ENCODE measurements around the gene MOCS1. TPM values are rescaled to one million over a fixed set of nuclear protein-coding genes. Genes with fewer than 3 reads are reported as not detected.

MOCS1 gene
- polyA plus RNA-seq, 1 of the 3 experiments (the other 2 are of a cell fraction) = 4.2 TPM

GRCh38 chr6:39899554-39900295, 34.5 kb downstream of the MOCS1 start:
- no peaks in the 10 kb centered on the region for H3K36me3 ChIP-seq (replicated peaks in 1 of 2; ENCODE audit: control insufficient read depth in 1 of 2, insufficient read depth in 2 of 2, low read length in 1 of 2)
- 57% methylated on average over 5 of the region's 10 CpGs for WGBS (ENCODE audit: low lambda C conversion rate)
- no peak overlapping the region for H3K4me3 ChIP-seq (ENCODE audit: low read depth in 2 of 2, low read length in 1 of 2)
- DNase-seq = no peak
- no peak overlapping the region for H3K27ac ChIP-seq (ENCODE audit: low read depth in 2 of 2, low read length in 1 of 2)
- no peaks in the 10 kb centered on the region for H3K4me1 ChIP-seq (ENCODE audit: control insufficient read depth in 1 of 2, insufficient read depth in 2 of 2, low read depth in 1 of 2, low read length in 1 of 2)
- no peaks in the 10 kb centered on the region for H3K79me2 ChIP-seq (ENCODE audit: insufficient read depth)
- H2AFZ ChIP-seq (ENCODE audit: low read depth) = no peak overlapping the region
- H3F3A ChIP-seq (replicated peaks; ENCODE audit: insufficient read depth) = no peaks in the 10 kb centered on the region
- H3K9me2 ChIP-seq = no peaks in the 10 kb centered on the region
- H3K9me3 ChIP-seq = no peaks in the 10 kb centered on the region
- H3K9ac ChIP-seq = no peak overlapping the region
- no peaks in the 10 kb centered on the region for H4K20me1 ChIP-seq (ENCODE audit: insufficient read depth)
- POLR2A ChIA-PET = no interaction called here
- CTCF ChIA-PET = interaction anchor here (1.2 kb wide), 1 partner anchor 522 kb away, joined by 3 read pairs; no protein-coding TSS in a partner anchor
- no peaks in the 10 kb centered on the region for H3K27me3 ChIP-seq (ENCODE audit: insufficient read depth)
- TF ChIP-seq MEF2A (IDR thresholded peaks at IDR 0.05; ENCODE audit: borderline replicate concordance, low read depth) = no peak
- no peak for TF ChIP-seq NFIC (IDR thresholded peaks at IDR 0.05; ENCODE audit: borderline replicate concordance)
- TF ChIP-seq FOSL2 (IDR thresholded peaks at IDR 0.05; ENCODE audit: borderline replicate concordance, low read depth) = no peak
- TF ChIP-seq TCF12 (IDR thresholded peaks at IDR 0.05) = no peak
- no peak for TF ChIP-seq IRF3 (IDR thresholded peaks at IDR 0.05; ENCODE audit: low read depth, low read length)
- no peak for TF ChIP-seq GATA2 (CRISPR knock-in tag; IDR thresholded peaks at IDR 0.05)
- H3K4me2 ChIP-seq = no peak overlapping the region

- ChIA-PET CTCF (interaction anchor here (0.8 kb wide), 1 partner anchor 521 kb away, joined by 3 read pairs; no protein-coding TSS in a partner anchor), POLR2A (no interaction called here)
- Histone ChIP-seq H3K9me2 (no peaks in the 10 kb centered on the region), H4K20me1 (ENCODE audit: insufficient read depth) (no peaks in the 10 kb centered on the region), H3K27me3 (ENCODE audit: insufficient read depth) (no peaks in the 10 kb centered on the region), H3K9me3 (no peaks in the 10 kb centered on the region), H3K27ac (ENCODE audit: low read depth in 2 of 2, low read length in 1 of 2) (no peak overlapping the region), H3F3A (replicated peaks; ENCODE audit: insufficient read depth) (no peaks in the 10 kb centered on the region), H3K9ac (no peak overlapping the region), H2AFZ (ENCODE audit: low read depth) (no peak overlapping the region), H3K36me3 (replicated peaks in 1 of 2; ENCODE audit: control insufficient read depth in 1 of 2, insufficient read depth in 2 of 2, low read length in 1 of 2) (no peaks in the 10 kb centered on the region), H3K4me2 (no peak overlapping the region), H3K4me1 (ENCODE audit: control insufficient read depth in 1 of 2, insufficient read depth in 2 of 2, low read depth in 1 of 2, low read length in 1 of 2) (no peaks in the 10 kb centered on the region), H3K79me2 (ENCODE audit: insufficient read depth) (no peaks in the 10 kb centered on the region), H3K4me3 (ENCODE audit: low read depth in 2 of 2, low read length in 1 of 2) (no peak overlapping the region)
- TF ChIP-seq TAF1 (IDR thresholded peaks at IDR 0.05; ENCODE audit: borderline replicate concordance, low read depth, low read length) (no peak), RXRA (IDR thresholded peaks at IDR 0.05; ENCODE audit: borderline replicate concordance, low read depth) (no peak), FOSL2 (IDR thresholded peaks at IDR 0.05; ENCODE audit: borderline replicate concordance, low read depth) (no peak)
- 39% methylated on average over 2 of the region's 4 CpGs for WGBS (ENCODE audit: low lambda C conversion rate)
- DNase-seq = no peak
Observed at GRCh38 chr6:39898625-39899024, 35.6 kb downstream of the MOCS1 start.

GRCh38 chr6:39897698-39898097, 36.6 kb downstream of the MOCS1 start:
- Histone ChIP-seq H3K4me3 (ENCODE audit: low read depth in 2 of 2, low read length in 1 of 2) (no peak overlapping the region), H3K27ac (ENCODE audit: low read depth in 2 of 2, low read length in 1 of 2) (no peak overlapping the region), H3K36me3 (replicated peaks in 1 of 2; ENCODE audit: control insufficient read depth in 1 of 2, insufficient read depth in 2 of 2, low read length in 1 of 2) (no peaks in the 10 kb centered on the region), H3K4me1 (ENCODE audit: control insufficient read depth in 1 of 2, insufficient read depth in 2 of 2, low read depth in 1 of 2, low read length in 1 of 2) (no peaks in the 10 kb centered on the region), H2AFZ (ENCODE audit: low read depth) (no peak overlapping the region), H3F3A (replicated peaks; ENCODE audit: insufficient read depth) (no peaks in the 10 kb centered on the region), H4K20me1 (ENCODE audit: insufficient read depth) (no peaks in the 10 kb centered on the region), H3K9me3 (no peaks in the 10 kb centered on the region), H3K4me2 (no peak overlapping the region), H3K9ac (no peak overlapping the region), H3K9me2 (no peaks in the 10 kb centered on the region), H3K27me3 (ENCODE audit: insufficient read depth) (no peaks in the 10 kb centered on the region), H3K79me2 (ENCODE audit: insufficient read depth) (no peaks in the 10 kb centered on the region)
- WGBS (ENCODE audit: low lambda C conversion rate) = 77% methylated on average over 3 of the region's 3 CpGs
- no peak for TF ChIP-seq GABPA (IDR thresholded peaks at IDR 0.05; ENCODE audit: low read depth)
- no peak for TF ChIP-seq POLR2AphosphoS5 (IDR thresholded peaks at IDR 0.05; ENCODE audit: low read depth, low read length)
- no peak for TF ChIP-seq CHD2 (IDR thresholded peaks at IDR 0.05; ENCODE audit: low read length, partially characterized antibody)
- POLR2A ChIA-PET = no interaction called here
- no peak for DNase-seq
- CTCF ChIA-PET = interaction anchor here (7.2 kb wide), 1 partner anchor 520 kb away, joined by 69 read pairs; no protein-coding TSS in a partner anchor

Measured in SK-N-SH (cell line).